GM12872 (cell line): ENCODE measurements around the gene GRAMD1A.

Source experiments
- CTCF ChIP-seq: IDR thresholded peaks from 3 replicates; pipeline ENCODE4 v1.5.1; 2011; ENCODE audit warnings: low read depth, mild to moderate bottlenecking, low read length, moderate library complexity; ENCODE audit not compliant: insufficient read depth

Gene GRAMD1A

GRCh38 chr19:34972163-34972705, 27.9 kb upstream of the GRAMD1A start:
- TF ChIP-seq CTCF, result no peak

- TF ChIP-seq CTCF, result no peak
These were observed 25.5 kb upstream of the GRAMD1A start for GRCh38 chr19:34974646-34975045.

- TF ChIP-seq CTCF, result no peak
These were observed 25.1 kb upstream of the GRAMD1A start for GRCh38 chr19:34975056-34975455.

GRCh38 chr19:34976611-34977010, 23.5 kb upstream of the GRAMD1A start:
- no peak for TF ChIP-seq CTCF

GRCh38 chr19:34979819-34980640, 20.1 kb upstream of the GRAMD1A start:
- no peak for TF ChIP-seq CTCF

- TF ChIP-seq CTCF, result no peak
These were observed 17.8 kb upstream of the GRAMD1A start for GRCh38 chr19:34982275-34982674.

GRCh38 chr19:34983786-34984185, 16.3 kb upstream of the GRAMD1A start:
- no peak for TF ChIP-seq CTCF
